ENCODE measurements around the gene RASA4B. TPM values are rescaled to one million over a fixed set of nuclear protein-coding genes. Genes with fewer than 3 reads are reported as not detected.

Gene RASA4B
- total RNA-seq, 2 donors from 2014 or later: 20.0 to 29.8 TPM

Other genes with a start within 250 kb of the RASA4B start
- gene SH2B2, start 230.9 kb downstream of the RASA4B start, total RNA-seq: 1 to 10 TPM; 5.0 to 6.8 TPM
- not detected for gene SPDYE6, start 161.3 kb downstream of the RASA4B start, total RNA-seq
- gene PRKRIP1, start 121.4 kb downstream of the RASA4B start, total RNA-seq: 10 to 100 TPM; 30.6 to 35.7 TPM
- gene ORAI2, start 84.2 kb downstream of the RASA4B start, total RNA-seq: 10 to 100 TPM; 37.8 to 42.2 TPM
- gene ALKBH4, start 52.9 kb downstream of the RASA4B start, total RNA-seq: 10 to 100 TPM in 1 of 2 donors, 1 to 10 TPM in 1; 9.1 to 11.8 TPM
- 10 to 100 TPM; 13.1 to 13.6 TPM for gene LRWD1, start 52.8 kb downstream of the RASA4B start, total RNA-seq
- gene POLR2J, start 38.9 kb downstream of the RASA4B start, total RNA-seq: 10 to 100 TPM; 40.5 to 53.5 TPM
- 10 to 100 TPM; 24.8 to 37.9 TPM for gene UPK3BL2, start 25.9 kb upstream of the RASA4B start, total RNA-seq
- not detected for gene SPDYE2, start 33.4 kb upstream of the RASA4B start, total RNA-seq
- gene POLR2J3, start 54.8 kb upstream of the RASA4B start, total RNA-seq: 10 to 100 TPM; 37.5 to 67.1 TPM
- 10 to 100 TPM; 52.0 to 79.2 TPM for gene RASA4, start 99.0 kb upstream of the RASA4B start, total RNA-seq
- 10 to 100 TPM; 13.3 to 58.8 TPM for gene UPK3BL1, start 125.0 kb upstream of the RASA4B start, total RNA-seq
- not detected for gene SPDYE2B, start 132.5 kb upstream of the RASA4B start, total RNA-seq
- gene POLR2J2, start 153.9 kb upstream of the RASA4B start, total RNA-seq: 10 to 100 TPM; 11.4 to 23.4 TPM
- gene FAM185A, start 231.2 kb upstream of the RASA4B start, total RNA-seq: 1 to 10 TPM; 7.0 to 8.3 TPM